NB4 (cell line): ENCODE data around the gene CREB3L2.
A peak's percentile ranks its signal among the peaks of the same experiment; 100 is the strongest.
"Not testable (repeated sequence)": the region's sequence is repeated elsewhere in the genome, so short reads cannot be mapped to it uniquely, and the experiment has no call there.

Experiments
- DNase-seq: peaks from one replicate; pipeline ENCODE4 v3.0.0; 2010; ENCODE audit warnings: low read depth
- H3K4me3 ChIP-seq: one replicate; pipeline ENCODE4 v1.5.1; 2011; ENCODE audit warnings: mild to moderate bottlenecking, low read depth, low read length, moderate library complexity
- CTCF ChIP-seq: IDR thresholded peaks from one replicate; pipeline ENCODE4 v1.5.1; 2012; ENCODE audit warnings: low read depth, low read length
- MAX ChIP-seq: IDR thresholded peaks from 2 replicates; pipeline ENCODE4 v1.6.1; 2011; ENCODE audit warnings: low read depth, low read length
- MYC ChIP-seq: IDR thresholded peaks from 2 replicates; pipeline ENCODE4 v1.6.1; 2011; ENCODE audit warnings: low read depth, low read length
- POLR2A ChIP-seq: IDR thresholded peaks from 2 replicates; pipeline ENCODE4 v1.6.1; 2011; ENCODE audit warnings: mild to moderate bottlenecking; ENCODE audit not compliant: insufficient read length; ENCODE audit errors: extremely low read depth

The CREB3L2 gene

GRCh38 chr7:138017992-138018391 is 16.1 kb upstream of the CREB3L2 start:
- no peak for DNase-seq
- H3K4me3 ChIP-seq: no peak overlapping the region
- TF ChIP-seq CTCF: no peak
- TF ChIP-seq MYC: no peak
- no peak for TF ChIP-seq MAX
- TF ChIP-seq POLR2A: no peak

GRCh38 chr7:138015096-138015495 is 13.2 kb upstream of the CREB3L2 start:
- no peak for DNase-seq
- no peak overlapping the region for H3K4me3 ChIP-seq
- TF ChIP-seq MAX (no peak), MYC (no peak), POLR2A (no peak), CTCF (no peak)

GRCh38 chr7:138014686-138015085 is 12.8 kb upstream of the CREB3L2 start:
- no peak overlapping the region for H3K4me3 ChIP-seq
- no peak for DNase-seq
- TF ChIP-seq MYC (no peak), POLR2A (no peak), MAX (no peak), CTCF (no peak)

GRCh38 chr7:138014201-138014600 is 12.3 kb upstream of the CREB3L2 start:
- not testable (repeated sequence) for H3K4me3 ChIP-seq, DNase-seq

GRCh38 chr7:138009350-138009653 is 7.4 kb upstream of the CREB3L2 start:
- no peak overlapping the region for H3K4me3 ChIP-seq
- TF ChIP-seq POLR2A (no peak), MAX (no peak)
- DNase-seq: no peak

- DNase-seq: peak; percentile 83
- H3K4me3 ChIP-seq: no peak overlapping the region
These were observed 6.9 kb upstream of the CREB3L2 start for GRCh38 chr7:138008588-138009349.

More at GRCh38 chr7:138008588-138009349, 6.9 kb upstream of the CREB3L2 start:
- TF ChIP-seq POLR2A: no peak
- TF ChIP-seq CTCF: peak; percentile 91
